Hematopoietic multipotent progenitor cell treated with erythropoietin and hydrocortisone succinate and interleukin-3 and kit ligand, for 15 days (in vitro differentiated cells): Measurements from ENCODE around the gene NAPA.

Source experiments
- DNase-seq: peaks from one replicate; pipeline ENCODE4 v3.0.0-alpha.2; 2015; ENCODE audit warnings: low spot score

NAPA gene

GRCh38 chr19:47521473-47522180 lies 6.8 kb upstream of the NAPA start:
- no peak for DNase-seq

GRCh38 chr19:47520839-47521238 lies 6.0 kb upstream of the NAPA start:
- DNase-seq = no peak

DNA sequence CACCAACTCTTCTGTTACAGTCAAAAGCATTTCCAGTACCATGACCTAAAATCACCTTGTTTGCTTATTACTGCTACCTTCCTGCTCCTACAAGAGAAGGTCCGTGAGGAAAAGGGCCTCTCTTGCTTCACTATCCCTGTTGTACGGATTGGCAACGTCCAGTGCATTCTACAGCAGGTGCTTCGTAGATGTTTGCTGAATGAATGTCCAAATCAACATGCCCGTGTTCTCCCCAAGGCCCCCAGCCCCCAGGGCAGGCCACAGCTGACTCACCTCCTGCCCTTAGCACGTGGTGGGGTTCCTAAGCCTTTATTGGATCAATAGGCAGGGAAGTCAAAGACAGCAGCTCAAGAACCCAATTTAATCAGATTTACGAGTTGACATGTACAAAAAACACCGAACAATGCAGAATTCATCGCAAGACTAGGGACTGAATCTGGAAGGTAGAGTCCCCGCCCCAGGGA lies 5.5 kb upstream of the NAPA start:
- DNase-seq = no peak

- DNase-seq = no peak
These were observed 4.0 kb upstream of the NAPA start for GRCh38 chr19:47518854-47519253.

GRCh38 chr19:47518139-47518538 lies 3.3 kb upstream of the NAPA start:
- DNase-seq = no peak

DNA sequence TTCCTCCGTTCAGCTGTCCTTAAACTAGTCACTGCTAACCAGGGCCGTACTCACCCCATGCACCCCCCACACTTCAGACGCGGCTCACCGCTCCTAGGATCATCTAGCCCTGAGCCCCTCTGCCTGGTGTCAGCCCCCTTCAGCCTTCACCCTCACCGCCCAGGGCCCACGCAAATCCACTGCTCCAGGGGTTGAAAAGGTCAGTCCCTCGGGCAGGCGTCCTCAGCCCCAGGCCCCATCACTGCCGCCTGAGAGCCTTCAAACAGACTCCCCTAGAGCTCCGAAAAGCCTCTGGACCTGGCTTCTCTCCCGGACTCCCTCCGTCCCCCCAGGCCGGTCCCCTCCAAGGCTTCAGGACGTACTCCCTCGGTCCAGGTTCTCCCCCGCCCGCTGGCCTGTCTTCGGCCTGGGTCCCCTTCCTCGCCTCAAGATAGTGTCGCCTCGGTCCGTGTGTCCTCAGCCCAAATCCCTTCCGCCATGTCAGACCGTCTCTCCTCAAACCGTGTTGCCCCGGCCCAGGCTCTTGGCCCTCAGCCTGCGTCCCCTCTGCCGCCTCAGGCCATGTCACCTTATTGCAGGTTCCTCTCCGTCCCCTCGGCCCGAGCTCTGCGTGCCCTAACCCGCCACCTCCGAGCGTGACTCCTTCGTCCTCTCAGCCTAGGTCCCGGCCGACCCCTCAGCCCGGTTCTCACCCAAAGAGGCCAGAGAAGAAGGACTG lies 553 bp downstream of the NAPA start:
- DNase-seq = no peak

DNA sequence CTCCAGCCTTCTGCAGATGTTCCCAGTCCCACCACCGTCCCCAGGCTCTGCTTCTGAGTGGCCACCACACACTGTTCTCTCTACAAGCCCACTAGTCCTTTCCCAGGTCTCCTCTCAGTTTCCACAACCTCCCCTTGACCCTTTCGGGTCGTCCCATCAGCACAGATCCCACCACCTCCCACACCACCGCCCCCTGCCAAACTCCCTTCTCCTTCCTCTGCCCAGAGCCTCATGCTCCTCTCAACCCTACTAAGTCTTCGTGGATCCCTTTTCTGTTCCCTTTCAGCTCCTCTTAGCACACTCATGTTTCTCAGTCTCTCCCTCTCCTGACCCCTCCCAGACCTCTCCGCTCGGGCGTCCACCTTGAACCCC lies 1.9 kb downstream of the NAPA start:
- DNase-seq = no peak

DNA sequence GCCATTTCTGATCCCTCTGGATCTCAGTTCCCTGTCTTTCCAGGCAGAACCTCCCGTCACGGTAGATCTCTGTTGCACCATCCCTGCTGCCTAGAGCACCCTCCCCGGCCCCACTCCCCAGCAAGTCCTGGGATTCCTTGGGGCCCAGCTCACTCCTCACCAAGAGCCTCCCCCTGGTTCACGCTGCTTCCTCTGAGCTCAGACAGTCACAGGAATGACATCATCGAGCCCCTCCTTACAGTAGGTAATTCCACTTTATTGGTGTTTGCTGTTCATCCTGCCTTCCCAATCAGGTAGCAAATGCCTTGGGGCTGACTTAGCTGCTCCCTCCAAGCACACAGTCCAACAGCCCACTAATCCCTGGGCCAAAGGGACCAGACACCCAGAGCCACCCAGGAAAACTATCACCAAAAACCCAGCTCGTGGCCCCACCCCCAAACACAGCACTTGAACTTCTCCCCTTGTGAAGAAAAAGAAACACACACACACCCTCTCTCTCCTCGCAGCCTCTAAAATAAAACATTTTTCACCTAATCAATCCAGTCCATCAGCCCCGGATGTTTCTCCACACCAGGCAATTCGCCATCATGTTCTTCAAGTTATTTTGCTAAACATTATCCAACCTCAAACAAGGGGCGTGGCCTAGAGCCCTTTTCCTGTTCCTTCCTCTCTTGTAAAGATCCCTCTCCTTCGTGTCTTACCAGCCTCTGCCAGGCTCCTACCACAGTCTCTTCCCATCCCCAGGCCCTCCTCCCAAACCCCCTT lies 2.5 kb downstream of the NAPA start:
- DNase-seq = peak; percentile 53

- DNase-seq = no peak
These were observed 3.2 kb downstream of the NAPA start for GRCh38 chr19:47511681-47512080.

GRCh38 chr19:47511128-47511517 lies 3.7 kb downstream of the NAPA start:
- DNase-seq = no peak

GRCh38 chr19:47510516-47511127 lies 4.2 kb downstream of the NAPA start:
- no peak for DNase-seq

- no peak for DNase-seq
These were observed 4.9 kb downstream of the NAPA start for GRCh38 chr19:47509973-47510372.

- no peak for DNase-seq
These were observed 5.6 kb downstream of the NAPA start for GRCh38 chr19:47509170-47509847.

DNA sequence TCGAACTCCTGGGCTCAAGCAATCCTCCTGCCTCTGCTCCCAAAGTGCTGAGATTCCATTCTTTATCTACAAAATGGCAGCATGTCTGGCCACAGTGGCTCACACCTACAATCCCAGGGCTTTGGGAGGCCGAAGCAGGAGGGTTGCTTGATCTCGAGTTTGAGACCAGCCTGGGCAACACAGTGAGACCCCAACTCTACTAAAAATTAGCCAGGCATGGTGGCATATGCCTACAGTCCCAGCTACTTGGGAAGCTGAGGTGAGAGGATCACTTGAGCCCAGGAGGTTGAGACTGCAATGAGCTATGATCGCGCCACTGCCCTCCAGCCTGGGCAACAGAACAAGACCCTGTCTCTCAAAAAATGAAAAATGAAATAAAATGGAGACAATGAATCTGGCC lies 6.1 kb downstream of the NAPA start:
- no peak for DNase-seq

DNA sequence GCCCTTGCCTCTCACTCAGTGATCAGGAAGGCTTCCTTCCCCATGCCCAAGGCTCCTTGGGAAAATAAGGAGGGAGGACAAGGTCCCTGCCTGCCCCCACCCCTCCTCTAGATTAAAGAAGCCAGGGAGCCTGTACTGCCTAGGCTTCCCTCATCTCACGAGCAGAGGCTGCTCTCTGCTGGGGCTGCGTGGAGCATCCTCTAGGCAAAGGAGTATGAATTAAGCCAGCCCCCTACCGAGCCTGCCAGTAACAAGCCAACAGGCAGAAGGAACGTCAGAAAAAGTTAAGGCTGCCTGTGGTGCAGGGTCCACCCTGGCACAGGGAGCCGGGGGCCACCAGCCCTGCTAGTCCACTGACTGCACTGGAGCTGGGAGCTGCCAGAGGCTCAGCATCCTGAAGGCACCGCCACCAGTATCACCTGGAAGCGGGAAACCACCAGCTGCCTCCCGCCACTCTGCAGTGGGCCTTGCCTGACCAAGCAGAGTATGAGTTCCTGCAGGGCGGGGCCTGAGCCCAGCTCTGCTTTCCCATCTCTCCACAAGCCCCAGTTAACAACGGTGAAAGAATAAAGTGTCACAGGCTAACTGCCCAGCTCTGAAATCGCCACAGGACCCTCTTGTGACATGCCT lies 6.8 kb downstream of the NAPA start:
- DNase-seq = no peak

DNA sequence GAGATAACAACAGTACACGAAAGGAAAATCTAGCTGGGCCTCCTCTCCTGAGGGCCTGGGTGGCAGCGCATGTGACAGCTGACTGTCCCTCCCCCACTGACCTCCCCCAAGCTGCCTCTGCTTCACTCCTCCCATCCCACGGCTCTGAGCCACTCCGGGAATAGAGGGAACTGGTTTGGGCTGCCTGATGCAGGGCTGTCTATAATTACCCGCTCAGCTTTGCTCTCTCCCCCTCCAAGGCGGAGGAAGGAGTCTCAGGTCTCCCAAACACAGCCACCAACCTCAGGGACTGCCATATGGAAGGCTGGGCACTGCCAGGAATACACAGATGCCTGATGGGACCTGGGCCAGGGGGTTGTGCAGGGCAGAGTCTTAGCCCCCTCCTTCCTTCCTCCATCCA lies 7.9 kb downstream of the NAPA start:
- DNase-seq = no peak

- no peak for DNase-seq
These were observed 8.4 kb downstream of the NAPA start for GRCh38 chr19:47506459-47506858.

GRCh38 chr19:47505506-47505905 lies 9.4 kb downstream of the NAPA start:
- DNase-seq = no peak

- no peak for DNase-seq
These were observed 11.1 kb downstream of the NAPA start for GRCh38 chr19:47503826-47504150.

DNA sequence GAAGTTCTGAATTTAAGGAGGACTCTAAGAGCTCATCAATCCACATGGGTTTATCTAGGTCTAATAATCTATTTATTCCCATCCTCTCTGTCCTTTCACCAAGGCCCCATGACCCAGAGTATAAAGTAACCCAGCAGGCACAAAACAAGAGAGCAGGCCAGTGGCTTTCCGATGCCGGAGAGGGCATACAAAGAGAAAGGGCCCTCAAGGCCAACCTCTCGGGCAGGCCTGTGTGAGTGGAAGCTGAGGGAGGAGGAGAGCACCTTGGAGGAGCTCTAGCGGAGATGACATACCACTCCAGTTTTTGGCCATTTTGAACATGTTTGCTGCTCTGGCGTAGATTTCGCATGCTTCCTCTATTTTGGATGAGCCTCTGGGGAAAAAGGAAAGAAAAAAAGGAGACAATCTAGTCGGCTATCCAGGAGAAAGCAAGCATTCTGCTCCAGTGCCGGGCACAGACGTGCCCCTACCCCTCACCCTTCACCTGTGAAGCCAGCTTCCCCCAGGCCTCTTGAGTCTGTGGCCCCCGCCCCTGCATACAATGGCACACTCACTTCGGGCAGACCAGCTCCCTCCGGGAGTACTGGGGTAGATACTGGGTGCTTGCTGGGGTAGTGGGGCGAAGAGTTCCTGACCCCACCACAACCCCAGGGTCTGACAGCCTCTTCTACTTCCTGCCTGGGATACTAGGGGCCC lies 11.6 kb downstream of the NAPA start:
- DNase-seq = no peak
